ENCODE data around the gene FLT1. TPM values are rescaled to one million over a fixed set of nuclear protein-coding genes. Genes with fewer than 3 reads are reported as not detected.

The FLT1 gene
- total and polyA plus RNA-seq, 2 of the 13 experiments (the other 11 are each of a cell fraction or from before 2014, with no cell fraction given) = 0.02 TPM; not detected in 1

DNA sequence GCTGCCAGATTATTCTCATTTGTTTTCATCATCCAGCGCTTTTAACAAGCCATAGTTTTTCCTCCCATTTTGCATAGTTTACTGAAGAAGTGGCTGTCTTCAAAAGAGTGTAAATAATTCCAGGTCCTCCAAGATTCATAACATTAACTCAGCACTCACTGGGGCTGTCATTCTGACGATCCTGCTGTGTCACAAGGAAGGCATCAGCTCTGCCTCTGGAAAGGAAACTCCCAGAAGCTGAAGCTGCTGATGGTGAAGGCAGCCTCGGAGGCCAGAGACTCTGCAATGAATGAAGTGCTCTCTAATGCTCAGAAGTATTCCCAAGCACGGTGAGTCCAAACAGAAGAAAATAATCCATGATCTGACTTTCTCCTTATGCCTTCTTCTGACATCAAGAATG lies 60.0 kb downstream of the FLT1 start (continued):
- TF ChIP-seq ZFP41 (CRISPR knock-in tag; IDR thresholded peaks at IDR 0.05; ENCODE audit: borderline replicate concordance) = no peak
- no peak for TF ChIP-seq KIAA2018 (CRISPR knock-in tag; IDR thresholded peaks at IDR 0.05; ENCODE audit: borderline replicate concordance)
- TF ChIP-seq GPBP1L1 (CRISPR knock-in tag; IDR thresholded peaks at IDR 0.05) = no peak
- no peak for TF ChIP-seq ZNF350 (CRISPR knock-in tag; IDR thresholded peaks at IDR 0.05; ENCODE audit: borderline replicate concordance, low read depth)
